Fibroblast of villous mesenchyme (primary cell): ENCODE results near the gene DPP10. TPM values are rescaled to one million over a fixed set of nuclear protein-coding genes. Genes with fewer than 3 reads are reported as not detected.

Experiments
- DNase-seq: peaks from one replicate; pipeline ENCODE4 v3.0.0-alpha.2; 2010; ENCODE audit warnings: low read depth
- H3K4me3 ChIP-seq: 2 replicates; pipeline ENCODE4 v1.5.1; 2011; ENCODE audit warnings: low read depth, mild to moderate bottlenecking, low read length
- CTCF ChIP-seq: IDR thresholded peaks from 2 replicates; pipeline ENCODE4 v1.5.1; 2012; ENCODE audit warnings: low read depth, mild to moderate bottlenecking, low read length; ENCODE audit not compliant: insufficient read depth
- total RNA-seq: library from RNA; depleted of rRNA; stranded (reverse); fragments of >200 nt; gene quantifications from 2 replicates; pipeline ENCODE4 v1.2.3, GENCODE V29; 2012

DPP10 gene
- total RNA-seq, 1 donor, result under 0.01 TPM

GRCh38 chr2:115763601-115764000 is 1321.2 kb downstream of the DPP10 start:
- no peak for TF ChIP-seq CTCF
- H3K4me3 ChIP-seq, result no peak overlapping the region

GRCh38 chr2:115771516-115771915 is 1329.1 kb downstream of the DPP10 start:
- no peak for TF ChIP-seq CTCF
- H3K4me3 ChIP-seq, result no peak overlapping the region

More at GRCh38 chr2:115763601-115764000, 1321.2 kb downstream of the DPP10 start:
- DNase-seq, result no peak

GRCh38 chr2:115774361-115774760 is 1331.9 kb downstream of the DPP10 start:
- H3K4me3 ChIP-seq, result no peak overlapping the region
- no peak for DNase-seq
- no peak for TF ChIP-seq CTCF

More at GRCh38 chr2:115771516-115771915, 1329.1 kb downstream of the DPP10 start:
- DNase-seq, result no peak

GRCh38 chr2:115779085-115779632 is 1336.7 kb downstream of the DPP10 start:
- H3K4me3 ChIP-seq, result no peak overlapping the region
- DNase-seq, result no peak
- no peak for TF ChIP-seq CTCF

- H3K4me3 ChIP-seq, result no peak overlapping the region
- DNase-seq, result no peak
- TF ChIP-seq CTCF, result no peak
These were observed 1339.8 kb downstream of the DPP10 start for GRCh38 chr2:115782286-115782685.

GRCh38 chr2:115796078-115796477 is 1353.6 kb downstream of the DPP10 start:
- no peak for DNase-seq
- TF ChIP-seq CTCF, result no peak
- H3K4me3 ChIP-seq, result no peak overlapping the region

GRCh38 chr2:115807276-115807675 is 1364.8 kb downstream of the DPP10 start:
- no peak for TF ChIP-seq CTCF
- H3K4me3 ChIP-seq, result no peak overlapping the region
- no peak for DNase-seq
